HCT116 (cell line): Measurements from ENCODE around the gene CAMKK1.

Source experiments
- CBX3 ChIP-seq: IDR thresholded peaks from 2 replicates; pipeline ENCODE4 v1.6.1; 2012; ENCODE audit warnings: low read depth
- CTCF ChIP-seq, 3 experiments: fragments of 200-600 bp in 1 of 3; sonication (generic) in 1 of 3; IDR thresholded peaks in 2 of 3; conservative IDR thresholded peaks in 1 of 3; 2 replicates each; pipeline ENCODE4 v1.5.1; 2012 to 2017; ENCODE audit warnings: low read depth in 2 of 3, low read length in 2 of 3, antibody characterized with exemption in 1 of 3, borderline replicate concordance in 1 of 3, control low read depth in 1 of 3, mild to moderate bottlenecking in 1 of 3, mixed read lengths in 1 of 3, mixed run types in 1 of 3, moderate library complexity in 1 of 3; ENCODE audit not compliant: insufficient read depth in 1 of 3
- ELF1 ChIP-seq: IDR thresholded peaks from 2 replicates; pipeline ENCODE4 v1.6.1; 2012; ENCODE audit warnings: low read depth, borderline replicate concordance
- EZH2 ChIP-seq: fragments of 200-600 bp; sonication (generic); IDR thresholded peaks from 2 replicates; pipeline ENCODE4 v1.6.1; 2017; ENCODE audit warnings: antibody characterized with exemption, mixed run types
- JUND ChIP-seq: IDR thresholded peaks from 2 replicates; pipeline ENCODE4 v1.6.1; 2012
- POLR2A ChIP-seq: IDR thresholded peaks from 2 replicates; pipeline ENCODE4 v1.7.0; 2011; ENCODE audit warnings: borderline replicate concordance; ENCODE audit not compliant: insufficient read depth, insufficient read length; ENCODE audit errors: extremely low read depth

- TF ChIP-seq CTCF (IDR thresholded peaks at IDR 0.05 in 2 of 3, conservative IDR thresholded peaks at IDR 0.05 in 1 of 3; ENCODE audit: borderline replicate concordance in 1 of 3, insufficient read depth in 1 of 3, low read depth in 2 of 3, low read length in 2 of 3): no peak
- TF ChIP-seq POLR2A: no peak
- TF ChIP-seq JUND: no peak
- TF ChIP-seq ELF1: no peak
- no peak for TF ChIP-seq EZH2
- no peak for TF ChIP-seq CBX3
Measured at GRCh38 chr17:3828852-3829232, 64.0 kb downstream of the CAMKK1 start.
